Natural killer cell (primary cell): ENCODE measurements around the gene EXOSC3. TPM values are rescaled to one million over a fixed set of nuclear protein-coding genes. Genes with fewer than 3 reads are reported as not detected.
A peak's percentile ranks its signal among the peaks of the same experiment; 100 is the strongest.
"Not testable (repeated sequence)": the region's sequence is repeated elsewhere in the genome, so short reads cannot be mapped to it uniquely, and the experiment has no call there.

Experiments
- ATAC-seq, 3 donors: fragments of 150-1000 bp in 2 of 3; fragments of 200-7000 bp in 1 of 3; cut with Tn5 transposase; 1 replicate in 1 of 3; 2 replicates in 2 of 3; pipeline ENCODE4 v1.10.0; 2021; ENCODE audit warnings: mild to moderate bottlenecking in 2 of 3, moderate library complexity in 2 of 3
- DNase-seq, 2 donors: peaks; one replicate each; pipeline versions ENCODE4 v3.0.0 to v3.0.0-alpha.2; 2013 to 2021; ENCODE audit warnings: mixed read lengths in 1 of 2
- H3K27ac ChIP-seq: one replicate; pipeline ENCODE4 v1.5.1; 2013; ENCODE audit warnings: mild to moderate bottlenecking, low read length
- H3K27me3 ChIP-seq: one replicate; pipeline ENCODE4 v1.6.1; 2013; ENCODE audit warnings: low read length; ENCODE audit not compliant: control insufficient read depth, insufficient read depth
- H3K36me3 ChIP-seq: one replicate; pipeline ENCODE4 v1.6.1; 2013; ENCODE audit warnings: low read length; ENCODE audit not compliant: control insufficient read depth, insufficient read depth
- H3K4me1 ChIP-seq: one replicate; pipeline ENCODE4 v1.6.1; 2013; ENCODE audit warnings: low read length; ENCODE audit not compliant: control insufficient read depth, insufficient read depth
- H3K4me3 ChIP-seq: one replicate; pipeline ENCODE4 v1.5.1; 2013; ENCODE audit warnings: low read length
- H3K9me3 ChIP-seq: one replicate; pipeline ENCODE4 v1.6.1; 2013; ENCODE audit warnings: low read length; ENCODE audit not compliant: control insufficient read depth, insufficient read depth
- H3K27ac Mint-ChIP-seq, 2 donors: one replicate each; pipeline ENCODE4 v1.8.0; 2022; ENCODE audit warnings: mild to moderate bottlenecking in 2 of 2, mixed read lengths in 2 of 2, moderate library complexity in 1 of 2
- H3K27me3 Mint-ChIP-seq, 2 donors: one replicate each; pipeline ENCODE4 v1.8.0; 2022; ENCODE audit warnings: low read depth in 2 of 2, mixed read lengths in 2 of 2
- H3K36me3 Mint-ChIP-seq: one replicate; pipeline ENCODE4 v1.8.0; 2022; ENCODE audit warnings: mixed read lengths
- H3K4me1 Mint-ChIP-seq, 2 donors: one replicate each; pipeline ENCODE4 v1.8.0; 2022; ENCODE audit warnings: mixed read lengths in 2 of 2
- H3K4me3 Mint-ChIP-seq: one replicate; pipeline ENCODE4 v1.8.0; 2022; ENCODE audit warnings: mild to moderate bottlenecking, moderate library complexity, mixed read lengths
- H3K9me3 Mint-ChIP-seq, 2 donors: one replicate each; pipeline ENCODE4 v1.8.0; 2022; ENCODE audit warnings: mixed read lengths in 2 of 2
- CTCF ChIP-seq: fragments of 200-600 bp; IDR thresholded peaks from one replicate; pipeline ENCODE4 v1.8.0; 2022; ENCODE audit warnings: antibody characterized with exemption
- WGBS: methylation state at CpG from one replicate; pipeline ENCODE4 v1.1.7; 2013; ENCODE audit warnings: missing lambda C conversion rate; ENCODE audit not compliant: insufficient coverage; 5-methylcytosine and 5-hydroxymethylcytosine counted together
- intact Hi-C: fragments of 100-400 bp; cut with micrococcal nuclease; formaldehyde crosslinking; loops from one replicate; pipeline ENCODE4 v1.14.2; 2022
- total RNA-seq, 4 donors: library from RNA; stranded (reverse); fragments of 120-200 nt in 1 of 4; gene quantifications; one replicate each; pipeline versions ENCODE4 v1.2.3 to v1.2.4, GENCODE V29; 2013 to 2022

EXOSC3 gene
- total RNA-seq, 3 donors from 2014 or later (not counting 1 experiment from before 2014, with no cell fraction given), result 20.3 to 42.7 (median 24.5) TPM

GRCh38 chr9:37769995-37770394, 14.9 kb downstream of the EXOSC3 start:
- no peak for TF ChIP-seq CTCF
- Mint-ChIP-seq H3K4me1 (peaks cover 0 to 6% of the 10 kb centered on the region in 2 donors), H3K9me3 (no peaks in the 10 kb centered on the region), H3K27ac (peak overlapping the region in 1 of 2 donors; percentile 15), H3K4me3 (no peak overlapping the region), H3K36me3 (no peaks in the 10 kb centered on the region), H3K27me3 (no peaks in the 10 kb centered on the region)
- ATAC-seq (no peak), DNase-seq (no peak)
- 96% methylated on average over 3 of the region's 3 CpGs for WGBS
- Histone ChIP-seq H3K9me3 (no peaks in the 10 kb centered on the region), H3K27me3 (no peaks in the 10 kb centered on the region), H3K4me3 (no peak overlapping the region), H3K4me1 (no peaks in the 10 kb centered on the region), H3K36me3 (peaks cover 39% of the 10 kb centered on the region), H3K27ac (no peak overlapping the region)
- intact Hi-C loops, result no loop called here

GRCh38 chr9:37769306-37769705, 15.6 kb downstream of the EXOSC3 start:
- H3K27ac ChIP-seq, result no peak overlapping the region
- TF ChIP-seq CTCF, result no peak
- Mint-ChIP-seq H3K9me3 (no peaks in the 10 kb centered on the region), H3K4me1 (peaks cover 0 to 6% of the 10 kb centered on the region in 2 donors), H3K36me3 (no peaks in the 10 kb centered on the region), H3K27me3 (no peaks in the 10 kb centered on the region), H3K4me3 (no peak overlapping the region), H3K27ac (peak overlapping the region in 1 of 2 donors; percentile 15)
- no peaks in the 10 kb centered on the region for H3K27me3 ChIP-seq
- WGBS, result 97% methylated on average over 5 of the region's 5 CpGs
- ATAC-seq (no peak), DNase-seq (no peak)
- no peaks in the 10 kb centered on the region for H3K9me3 ChIP-seq
- no peaks in the 10 kb centered on the region for H3K4me1 ChIP-seq
- intact Hi-C loops, result no loop called here
- peaks cover 32% of the 10 kb centered on the region for H3K36me3 ChIP-seq
- H3K4me3 ChIP-seq, result no peak overlapping the region

DNA sequence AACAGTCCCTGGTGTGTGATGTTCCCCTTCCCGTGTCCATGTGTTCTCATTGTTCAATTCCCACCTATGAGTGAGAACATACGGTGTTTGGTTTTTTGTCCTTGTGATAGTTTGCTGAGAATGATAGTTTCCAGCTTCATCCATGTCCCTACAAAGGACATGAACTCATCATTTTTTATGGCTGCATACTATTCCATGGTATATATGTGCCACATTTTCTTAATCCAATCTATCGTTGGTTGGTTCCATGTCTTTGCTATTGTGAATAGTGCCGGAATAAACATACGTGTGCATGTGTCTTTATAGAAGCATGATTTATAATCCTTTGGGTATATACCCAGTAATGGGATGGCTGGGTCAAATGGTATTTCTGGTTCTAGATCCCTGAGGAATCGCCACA, 19.6 kb downstream of the EXOSC3 start:
- H3K27me3 Mint-ChIP-seq, H3K4me1 ChIP-seq, H3K9me3 ChIP-seq, intact Hi-C loops, H3K4me1 Mint-ChIP-seq, H3K27ac ChIP-seq, ATAC-seq, H3K9me3 Mint-ChIP-seq, DNase-seq, H3K4me3 Mint-ChIP-seq, H3K27me3 ChIP-seq, H3K27ac Mint-ChIP-seq, H3K36me3 Mint-ChIP-seq, H3K4me3 ChIP-seq: not testable (repeated sequence)
- 100% methylated on average over 3 of the region's 6 CpGs for WGBS
- peaks cover 16% of the 10 kb centered on the region for H3K36me3 ChIP-seq

DNA sequence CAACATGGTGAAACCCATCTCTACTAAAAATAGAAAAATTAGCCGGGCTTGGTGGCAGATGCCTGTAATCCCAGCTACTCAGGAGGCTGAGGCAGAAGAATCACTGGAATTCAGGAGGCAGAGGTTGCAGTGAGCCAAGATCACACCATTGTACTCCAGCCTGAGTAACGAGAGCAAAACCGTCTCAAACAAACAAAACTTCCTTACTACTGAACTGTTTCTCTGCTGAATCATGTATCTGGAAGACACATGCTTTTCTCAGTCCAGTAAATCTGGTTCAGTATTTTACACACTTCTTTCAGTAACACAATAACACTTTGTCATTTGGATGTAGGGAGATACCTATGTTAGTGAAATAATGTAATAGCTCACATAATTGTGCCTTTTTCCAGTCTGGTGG, 23.4 kb downstream of the EXOSC3 start:
- Histone ChIP-seq H3K27me3 (no peaks in the 10 kb centered on the region), H3K36me3 (peaks cover 3% of the 10 kb centered on the region), H3K9me3 (no peaks in the 10 kb centered on the region), H3K4me1 (no peaks in the 10 kb centered on the region), H3K4me3 (no peak overlapping the region), H3K27ac (no peak overlapping the region)
- no peak for TF ChIP-seq CTCF
- intact Hi-C loops, result no loop called here
- Mint-ChIP-seq H3K27me3 (no peaks in the 10 kb centered on the region), H3K27ac (no peak overlapping the region), H3K9me3 (no peaks in the 10 kb centered on the region), H3K4me1 (peaks cover 9 to 10% of the 10 kb centered on the region in 2 donors), H3K4me3 (no peak overlapping the region), H3K36me3 (no peaks in the 10 kb centered on the region)
- 91% methylated on average over 3 of the region's 3 CpGs for WGBS
- ATAC-seq (no peak), DNase-seq (no peak)
